ENCODE measurements around the gene KDM8.

The KDM8 gene

GRCh38 chr16:27222249-27223225 is 19.2 kb downstream of the KDM8 start:
- no peak overlapping the region for H3K23ac ChIP-seq (ENCODE audit: low read length)

DNA sequence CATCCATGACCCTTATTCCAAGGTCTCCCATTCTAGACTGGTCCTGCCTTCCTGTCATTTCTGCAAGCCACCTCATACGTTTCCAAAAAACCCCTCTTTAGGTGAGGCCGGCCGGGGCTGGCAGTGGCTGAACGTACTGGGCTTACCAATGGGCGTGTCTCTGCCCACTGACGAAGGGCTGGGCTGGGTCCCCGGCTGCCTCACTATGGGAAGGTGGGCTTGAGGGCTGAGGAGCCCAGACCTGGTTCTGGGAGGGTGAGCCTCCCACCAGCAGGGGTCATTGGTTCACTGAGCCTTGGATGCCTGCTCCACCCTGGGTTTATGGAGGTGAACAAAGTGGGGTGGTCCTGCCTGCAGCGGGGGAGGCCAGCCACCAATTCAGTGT is 19.9 kb downstream of the KDM8 start:
- DNase-seq = no peak
- Histone ChIP-seq H4K91ac (ENCODE audit: low read depth, low read length) (peak overlapping the region; percentile 41), H3K36me3 (ENCODE audit: control insufficient read depth in 1 of 2, insufficient read depth in 2 of 2, low read length in 2 of 2) (peaks cover 4 to 5% of the 10 kb centered on the region in 2 experiments), H2BK12ac (ENCODE audit: low read length) (no peak overlapping the region), H2AK5ac (ENCODE audit: low read length) (peak overlapping the region; percentile 8), H2BK120ac (ENCODE audit: insufficient read depth, low read length, poor library complexity) (peak overlapping the region; percentile 41), H3K9me3 (ENCODE audit: insufficient read depth, low read depth, low read length) (peaks cover 2% of the 10 kb centered on the region), H3K9ac (ENCODE audit: low read length) (no peak overlapping the region), H4K8ac (ENCODE audit: low read depth, low read length) (peak overlapping the region; percentile 47), H4K12ac (ENCODE audit: low read depth, low read length) (no peak overlapping the region), H3K18ac (ENCODE audit: low read length) (no peak overlapping the region), H3K27ac (ENCODE audit: low read depth, low read length) (no peak overlapping the region), H3K79me1 (ENCODE audit: low read length) (peaks cover 9% of the 10 kb centered on the region), H3K23ac (ENCODE audit: low read length) (no peak overlapping the region), H2AFZ (ENCODE audit: insufficient read depth, low read length, poor library complexity) (no peak overlapping the region), H2BK5ac (ENCODE audit: low read depth, low read length, poor library complexity) (no peak overlapping the region), H3K14ac (ENCODE audit: low read length) (no peak overlapping the region), H3K4me2 (ENCODE audit: low read length) (no peak overlapping the region), H3K4me3 (ENCODE audit: low read depth, low read length) (no peak overlapping the region), H3K4me1 (ENCODE audit: control insufficient read depth in 1 of 2, insufficient read depth in 2 of 2, low read length in 2 of 2) (peaks cover 10 to 13% of the 10 kb centered on the region in 2 experiments), H3K27me3 (ENCODE audit: insufficient read depth, low read length) (no peaks in the 10 kb centered on the region), H3K79me2 (ENCODE audit: control insufficient read depth, insufficient read depth, low read length, poor library complexity) (no peaks in the 10 kb centered on the region), H3K4ac (ENCODE audit: low read depth, low read length) (no peak overlapping the region)
- no CpG with 5 or more reads among the region's 8 CpGs for WGBS (ENCODE audit: extremely low coverage, insufficient coverage, insufficient read length)

More at GRCh38 chr16:27222249-27223225, 19.2 kb downstream of the KDM8 start:
- peak; percentile 81 to 85 for DNase-seq
- Histone ChIP-seq H4K8ac (ENCODE audit: low read depth, low read length) (peak overlapping the region; percentile 25), H3K9me3 (ENCODE audit: insufficient read depth, low read depth, low read length) (peaks cover 2% of the 10 kb centered on the region), H2BK12ac (ENCODE audit: low read length) (no peak overlapping the region), H3K14ac (ENCODE audit: low read length) (no peak overlapping the region), H2AK5ac (ENCODE audit: low read length) (peak overlapping the region; percentile 51), H3K79me1 (ENCODE audit: low read length) (peaks cover 9% of the 10 kb centered on the region), H4K12ac (ENCODE audit: low read depth, low read length) (no peak overlapping the region), H4K91ac (ENCODE audit: low read depth, low read length) (peak overlapping the region; percentile 81), H3K27ac (ENCODE audit: low read depth, low read length) (peak overlapping the region; percentile 36), H3K36me3 (ENCODE audit: control insufficient read depth in 1 of 2, insufficient read depth in 2 of 2, low read length in 2 of 2) (peaks cover 4 to 5% of the 10 kb centered on the region in 2 experiments), H3K27me3 (ENCODE audit: insufficient read depth, low read length) (no peaks in the 10 kb centered on the region), H3K79me2 (ENCODE audit: control insufficient read depth, insufficient read depth, low read length, poor library complexity) (no peaks in the 10 kb centered on the region), H3K9ac (ENCODE audit: low read length) (no peak overlapping the region), H3K18ac (ENCODE audit: low read length) (no peak overlapping the region), H2BK5ac (ENCODE audit: low read depth, low read length, poor library complexity) (peak overlapping the region; percentile 3), H3K4me1 (ENCODE audit: control insufficient read depth in 1 of 2, insufficient read depth in 2 of 2, low read length in 2 of 2) (peaks cover 10 to 13% of the 10 kb centered on the region in 2 experiments), H2AFZ (ENCODE audit: insufficient read depth, low read length, poor library complexity) (no peak overlapping the region), H3K4me2 (ENCODE audit: low read length) (no peak overlapping the region), H2BK120ac (ENCODE audit: insufficient read depth, low read length, poor library complexity) (no peak overlapping the region), H3K4me3 (ENCODE audit: low read depth, low read length) (no peak overlapping the region), H3K4ac (ENCODE audit: low read depth, low read length) (no peak overlapping the region)
- no CpG with 5 or more reads among the region's 30 CpGs for WGBS (ENCODE audit: extremely low coverage, insufficient coverage, insufficient read length)

- H3K4me3 ChIP-seq (ENCODE audit: low read depth, low read length) = peak overlapping the region; percentile 18
- H3K9me3 ChIP-seq (ENCODE audit: insufficient read depth, low read depth, low read length) = peaks cover 2% of the 10 kb centered on the region
- no peak overlapping the region for H3K23ac ChIP-seq (ENCODE audit: low read length)
- no peak overlapping the region for H3K4me2 ChIP-seq (ENCODE audit: low read length)
- no peak overlapping the region for H2BK12ac ChIP-seq (ENCODE audit: low read length)
- no peak overlapping the region for H3K27ac ChIP-seq (ENCODE audit: low read depth, low read length)
- H3K27me3 ChIP-seq (ENCODE audit: insufficient read depth, low read length) = no peaks in the 10 kb centered on the region
- WGBS (ENCODE audit: extremely low coverage, insufficient coverage, insufficient read length) = no CpG with 5 or more reads among the region's 6 CpGs
- H2BK5ac ChIP-seq (ENCODE audit: low read depth, low read length, poor library complexity) = no peak overlapping the region
- H4K8ac ChIP-seq (ENCODE audit: low read depth, low read length) = no peak overlapping the region
- peaks cover 9% of the 10 kb centered on the region for H3K79me1 ChIP-seq (ENCODE audit: low read length)
- no peak overlapping the region for H3K14ac ChIP-seq (ENCODE audit: low read length)
- H2AFZ ChIP-seq (ENCODE audit: insufficient read depth, low read length, poor library complexity) = no peak overlapping the region
- H3K4ac ChIP-seq (ENCODE audit: low read depth, low read length) = no peak overlapping the region
- H4K91ac ChIP-seq (ENCODE audit: low read depth, low read length) = peak overlapping the region; percentile 41
- peak in 1 of 2 donors; percentile 50 for DNase-seq
- H2AK5ac ChIP-seq (ENCODE audit: low read length) = peak overlapping the region; percentile 8
- no peak overlapping the region for H4K12ac ChIP-seq (ENCODE audit: low read depth, low read length)
- peaks cover 10 to 13% of the 10 kb centered on the region in 2 experiments for H3K4me1 ChIP-seq (ENCODE audit: control insufficient read depth in 1 of 2, insufficient read depth in 2 of 2, low read length in 2 of 2)
- peaks cover 4 to 5% of the 10 kb centered on the region in 2 experiments for H3K36me3 ChIP-seq (ENCODE audit: control insufficient read depth in 1 of 2, insufficient read depth in 2 of 2, low read length in 2 of 2)
- no peaks in the 10 kb centered on the region for H3K79me2 ChIP-seq (ENCODE audit: control insufficient read depth, insufficient read depth, low read length, poor library complexity)
- no peak overlapping the region for H3K9ac ChIP-seq (ENCODE audit: low read length)
- peak overlapping the region; percentile 41 for H2BK120ac ChIP-seq (ENCODE audit: insufficient read depth, low read length, poor library complexity)
- H3K18ac ChIP-seq (ENCODE audit: low read length) = no peak overlapping the region
These were observed 20.4 kb downstream of the KDM8 start for GRCh38 chr16:27223701-27224100.

GRCh38 chr16:27224271-27224737 is 21.0 kb downstream of the KDM8 start:
- Histone ChIP-seq H3K14ac (ENCODE audit: low read length) (peak overlapping the region; percentile 5), H2BK5ac (ENCODE audit: low read depth, low read length, poor library complexity) (peak overlapping the region; percentile 5), H3K4me2 (ENCODE audit: low read length) (no peak overlapping the region), H2BK12ac (ENCODE audit: low read length) (peak overlapping the region; percentile 27), H3K27me3 (ENCODE audit: insufficient read depth, low read length) (no peaks in the 10 kb centered on the region), H2BK120ac (ENCODE audit: insufficient read depth, low read length, poor library complexity) (no peak overlapping the region), H3K27ac (ENCODE audit: low read depth, low read length) (no peak overlapping the region), H3K18ac (ENCODE audit: low read length) (no peak overlapping the region), H3K79me2 (ENCODE audit: control insufficient read depth, insufficient read depth, low read length, poor library complexity) (no peaks in the 10 kb centered on the region), H2AFZ (ENCODE audit: insufficient read depth, low read length, poor library complexity) (no peak overlapping the region), H4K8ac (ENCODE audit: low read depth, low read length) (no peak overlapping the region), H3K23ac (ENCODE audit: low read length) (no peak overlapping the region), H3K9me3 (ENCODE audit: insufficient read depth, low read depth, low read length) (peaks cover 2% of the 10 kb centered on the region), H3K4me3 (ENCODE audit: low read depth, low read length) (no peak overlapping the region), H4K12ac (ENCODE audit: low read depth, low read length) (no peak overlapping the region), H3K4me1 (ENCODE audit: control insufficient read depth in 1 of 2, insufficient read depth in 2 of 2, low read length in 2 of 2) (peaks cover 10 to 13% of the 10 kb centered on the region in 2 experiments), H3K36me3 (ENCODE audit: control insufficient read depth in 1 of 2, insufficient read depth in 2 of 2, low read length in 2 of 2) (peaks cover 3 to 4% of the 10 kb centered on the region in 2 experiments), H3K79me1 (ENCODE audit: low read length) (peaks cover 9% of the 10 kb centered on the region), H4K91ac (ENCODE audit: low read depth, low read length) (no peak overlapping the region), H3K9ac (ENCODE audit: low read length) (no peak overlapping the region), H2AK5ac (ENCODE audit: low read length) (no peak overlapping the region), H3K4ac (ENCODE audit: low read depth, low read length) (no peak overlapping the region)
- DNase-seq = no peak
- no CpG with 5 or more reads among the region's 14 CpGs for WGBS (ENCODE audit: extremely low coverage, insufficient coverage, insufficient read length)
